GM23338 (cell line): ENCODE data around the gene CD82. TPM values are rescaled to one million over a fixed set of nuclear protein-coding genes. Genes with fewer than 3 reads are reported as not detected.

Experiments used
- ATAC-seq: fragments of 200-7000 bp; cut with Tn5 transposase; 3 replicates; pipeline ENCODE4 v1.9.1; 2020
- DNase-seq: peaks from one replicate; pipeline ENCODE4 v3.0.0-alpha.2; 2015; ENCODE audit warnings: low spot score
- H2AFZ ChIP-seq: fragments of 200-600 bp; sonication (generic); 2 replicates; pipeline ENCODE4 v1.8.0; 2016; ENCODE audit warnings: antibody characterized with exemption, mild to moderate bottlenecking, moderate library complexity
- H3F3A ChIP-seq: fragments of 200-600 bp; sonication (generic); replicated peaks from 2 replicates; pipeline ENCODE4 v1.8.0; 2017; ENCODE audit warnings: antibody characterized with exemption, mixed run types, low read depth
- H3K27ac ChIP-seq: fragments of 200-600 bp; sonication (generic); 2 replicates; pipeline ENCODE4 v1.6.1; 2016; ENCODE audit warnings: low read depth
- H3K27me3 ChIP-seq: fragments of 200-600 bp; sonication (generic); 2 replicates; pipeline ENCODE4 v1.8.0; 2016; ENCODE audit warnings: mild to moderate bottlenecking, mixed run types, moderate library complexity; ENCODE audit not compliant: insufficient read depth
- H3K36me3 ChIP-seq: fragments of 200-600 bp; sonication (generic); 2 replicates; pipeline ENCODE4 v1.8.0; 2016; ENCODE audit warnings: mild to moderate bottlenecking; ENCODE audit not compliant: insufficient read depth
- H3K4me1 ChIP-seq: fragments of 200-600 bp; sonication (generic); 2 replicates; pipeline ENCODE4 v1.8.0; 2016; ENCODE audit warnings: mild to moderate bottlenecking, moderate library complexity; ENCODE audit not compliant: insufficient read depth
- H3K4me2 ChIP-seq: fragments of 200-600 bp; sonication (generic); 2 replicates; pipeline ENCODE4 v1.7.1; 2017; ENCODE audit warnings: mixed run types
- H3K4me3 ChIP-seq: fragments of 200-600 bp; sonication (generic); 2 replicates; pipeline ENCODE4 v1.6.1; 2016; ENCODE audit warnings: mixed run types
- H3K79me2 ChIP-seq: fragments of 200-600 bp; sonication (generic); replicated peaks from 2 replicates; pipeline ENCODE4 v1.8.0; 2017; ENCODE audit warnings: mild to moderate bottlenecking; ENCODE audit not compliant: insufficient read depth
- H3K9me2 ChIP-seq: fragments of 200-600 bp; sonication (generic); 2 replicates; pipeline ENCODE4 v1.8.0; 2017; ENCODE audit not compliant: insufficient read depth
- H4K20me1 ChIP-seq: fragments of 200-600 bp; sonication (generic); replicated peaks from 2 replicates; pipeline ENCODE4 v1.8.0; 2017; ENCODE audit warnings: mild to moderate bottlenecking; ENCODE audit not compliant: insufficient read depth
- H3K27ac Mint-ChIP-seq: 2 replicates; pipeline ENCODE4 v1.8.0; 2020; ENCODE audit warnings: inconsistent platforms, mild to moderate bottlenecking, moderate library complexity, mixed read lengths
- H3K27me3 Mint-ChIP-seq: 3 replicates; pipeline ENCODE4 v1.8.0; 2022; ENCODE audit warnings: low read depth, mild to moderate bottlenecking, moderate library complexity, mixed read lengths, inconsistent platforms; ENCODE audit not compliant: insufficient read depth, poor library complexity
- H3K36me3 Mint-ChIP-seq: 3 replicates; pipeline ENCODE4 v1.8.0; 2021; ENCODE audit warnings: low read depth, mild to moderate bottlenecking, inconsistent platforms, moderate library complexity, mixed read lengths
- H3K4me1 Mint-ChIP-seq: 3 replicates; pipeline ENCODE4 v1.8.0; 2020; ENCODE audit warnings: mild to moderate bottlenecking, inconsistent platforms, mixed read lengths
- H3K4me3 Mint-ChIP-seq: 3 replicates; pipeline ENCODE4 v1.8.0; 2021; ENCODE audit warnings: moderate library complexity, mild to moderate bottlenecking, inconsistent platforms, mixed read lengths
- H3K9me3 Mint-ChIP-seq: 3 replicates; pipeline ENCODE4 v1.8.0; 2020; ENCODE audit warnings: moderate library complexity, mild to moderate bottlenecking, inconsistent platforms, mixed read lengths
- CREB1 ChIP-seq: fragments of 250-450 bp; sonication (Bioruptor Pico); IDR thresholded peaks from 2 replicates; pipeline ENCODE4 v1.5.0; 2020; ENCODE audit warnings: low read depth, mild to moderate bottlenecking, moderate library complexity
- EZH2 ChIP-seq: fragments of 200-600 bp; sonication (generic); IDR thresholded peaks from one replicate; pipeline ENCODE4 v1.8.0; 2017; ENCODE audit warnings: antibody characterized with exemption, mild to moderate bottlenecking, low read depth; ENCODE audit not compliant: unreplicated experiment
- EZH2phosphoT487 ChIP-seq: fragments of 200-600 bp; sonication (generic); IDR thresholded peaks from one replicate; pipeline ENCODE4 v1.8.1; 2018; ENCODE audit warnings: antibody characterized with exemption; ENCODE audit not compliant: unreplicated experiment
- JUNB ChIP-seq: IDR thresholded peaks from one replicate; pipeline ENCODE4 v1.6.1; 2016; ENCODE audit warnings: antibody characterized with exemption; ENCODE audit not compliant: unreplicated experiment
- NANOG ChIP-seq: IDR thresholded peaks from 2 replicates; pipeline ENCODE4 v1.6.1; 2016; ENCODE audit warnings: antibody characterized with exemption, borderline replicate concordance
- POLR2AphosphoS5 ChIP-seq: IDR thresholded peaks from 2 replicates; pipeline ENCODE4 v1.6.1; 2016; ENCODE audit warnings: antibody characterized with exemption, low read depth
- ZNF114 ChIP-seq: fragments of 250-450 bp; sonication (Bioruptor Pico); IDR thresholded peaks from 2 replicates; pipeline ENCODE4 v1.5.0; 2020; ENCODE audit warnings: mild to moderate bottlenecking, moderate library complexity
- ZNF462 ChIP-seq: fragments of 250-450 bp; sonication (Bioruptor Pico); IDR thresholded peaks from 2 replicates; pipeline ENCODE4 v1.5.0; 2020; ENCODE audit warnings: mild to moderate bottlenecking, moderate library complexity
- polyA plus RNA-seq: library from polyadenylated mRNA; unstranded; fragments of >200 nt; fragmentation: Nextera tagmentation; extraction: Ambion mirVana; gene quantifications from 2 replicates; pipeline ENCODE4 v1.2.1, GENCODE V29; 2016
- total RNA-seq: library from RNA; depleted of rRNA; stranded (reverse); fragments of >200 nt; shearing (Covaris generic); gene quantifications from 2 replicates; pipeline ENCODE4 v1.2.3, GENCODE V29; 2014
- TF ChIP-seq, protein P1 (sequence below): IDR thresholded peaks from one replicate; pipeline ENCODE4 v1.6.1; 2018; ENCODE audit warnings: antibody characterized with exemption; ENCODE audit not compliant: unreplicated experiment
- TF ChIP-seq, protein P2 (sequence below): IDR thresholded peaks from 2 replicates; pipeline ENCODE4 v1.6.1; 2016; ENCODE audit warnings: antibody characterized with exemption

CD82 gene
- total and polyA plus RNA-seq, 2 experiments from 2014 or later: 4.4 to 4.9 TPM

DNA sequence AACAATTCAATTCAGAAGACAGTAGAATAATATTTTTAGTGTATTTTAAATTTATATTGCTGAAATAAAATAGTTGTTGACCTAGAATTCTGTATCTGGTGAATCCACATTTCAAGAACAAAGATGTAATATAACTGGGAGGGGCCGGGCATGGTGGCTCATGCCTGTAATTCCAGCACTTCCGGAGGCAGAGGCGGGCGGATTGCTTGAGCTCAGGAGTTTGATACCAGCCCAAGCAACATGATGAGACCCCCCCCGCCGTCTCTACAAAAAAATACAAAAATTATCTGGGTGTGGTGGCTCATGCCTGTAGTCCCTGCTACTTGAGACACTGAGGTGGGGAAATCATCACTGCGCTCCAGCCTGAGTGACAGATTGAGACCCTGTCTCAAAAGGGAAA lies 72.6 kb downstream of the CD82 start:
- H3K4me1 ChIP-seq: peaks cover 17% of the 10 kb centered on the region
- no peaks in the 10 kb centered on the region for H4K20me1 ChIP-seq
- H3F3A ChIP-seq: no peaks in the 10 kb centered on the region
- no peaks in the 10 kb centered on the region for H3K9me2 ChIP-seq
- TF ChIP-seq JUNB (no peak), NANOG (no peak), CREB1 (CRISPR knock-in tag) (no peak), EZH2 (no peak)
- TF ChIP-seq, protein P1, sequence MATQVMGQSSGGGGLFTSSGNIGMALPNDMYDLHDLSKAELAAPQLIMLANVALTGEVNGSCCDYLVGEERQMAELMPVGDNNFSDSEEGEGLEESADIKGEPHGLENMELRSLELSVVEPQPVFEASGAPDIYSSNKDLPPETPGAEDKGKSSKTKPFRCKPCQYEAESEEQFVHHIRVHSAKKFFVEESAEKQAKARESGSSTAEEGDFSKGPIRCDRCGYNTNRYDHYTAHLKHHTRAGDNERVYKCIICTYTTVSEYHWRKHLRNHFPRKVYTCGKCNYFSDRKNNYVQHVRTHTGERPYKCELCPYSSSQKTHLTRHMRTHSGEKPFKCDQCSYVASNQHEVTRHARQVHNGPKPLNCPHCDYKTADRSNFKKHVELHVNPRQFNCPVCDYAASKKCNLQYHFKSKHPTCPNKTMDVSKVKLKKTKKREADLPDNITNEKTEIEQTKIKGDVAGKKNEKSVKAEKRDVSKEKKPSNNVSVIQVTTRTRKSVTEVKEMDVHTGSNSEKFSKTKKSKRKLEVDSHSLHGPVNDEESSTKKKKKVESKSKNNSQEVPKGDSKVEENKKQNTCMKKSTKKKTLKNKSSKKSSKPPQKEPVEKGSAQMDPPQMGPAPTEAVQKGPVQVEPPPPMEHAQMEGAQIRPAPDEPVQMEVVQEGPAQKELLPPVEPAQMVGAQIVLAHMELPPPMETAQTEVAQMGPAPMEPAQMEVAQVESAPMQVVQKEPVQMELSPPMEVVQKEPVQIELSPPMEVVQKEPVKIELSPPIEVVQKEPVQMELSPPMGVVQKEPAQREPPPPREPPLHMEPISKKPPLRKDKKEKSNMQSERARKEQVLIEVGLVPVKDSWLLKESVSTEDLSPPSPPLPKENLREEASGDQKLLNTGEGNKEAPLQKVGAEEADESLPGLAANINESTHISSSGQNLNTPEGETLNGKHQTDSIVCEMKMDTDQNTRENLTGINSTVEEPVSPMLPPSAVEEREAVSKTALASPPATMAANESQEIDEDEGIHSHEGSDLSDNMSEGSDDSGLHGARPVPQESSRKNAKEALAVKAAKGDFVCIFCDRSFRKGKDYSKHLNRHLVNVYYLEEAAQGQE: no peak
- TF ChIP-seq, protein P2, sequence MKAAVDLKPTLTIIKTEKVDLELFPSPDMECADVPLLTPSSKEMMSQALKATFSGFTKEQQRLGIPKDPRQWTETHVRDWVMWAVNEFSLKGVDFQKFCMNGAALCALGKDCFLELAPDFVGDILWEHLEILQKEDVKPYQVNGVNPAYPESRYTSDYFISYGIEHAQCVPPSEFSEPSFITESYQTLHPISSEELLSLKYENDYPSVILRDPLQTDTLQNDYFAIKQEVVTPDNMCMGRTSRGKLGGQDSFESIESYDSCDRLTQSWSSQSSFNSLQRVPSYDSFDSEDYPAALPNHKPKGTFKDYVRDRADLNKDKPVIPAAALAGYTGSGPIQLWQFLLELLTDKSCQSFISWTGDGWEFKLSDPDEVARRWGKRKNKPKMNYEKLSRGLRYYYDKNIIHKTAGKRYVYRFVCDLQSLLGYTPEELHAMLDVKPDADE: no peak
- no peaks in the 10 kb centered on the region for H3K36me3 ChIP-seq
- Mint-ChIP-seq H3K27ac (no peak overlapping the region), H3K36me3 (peaks cover 8% of the 10 kb centered on the region; the same call in 2 of the 3 replicates), H3K4me1 (peaks cover 17% of the 10 kb centered on the region), H3K9me3 (peaks cover 9% of the 10 kb centered on the region), H3K4me3 (no peak overlapping the region), H3K27me3 (peaks cover 3% of the 10 kb centered on the region)
- H3K27me3 ChIP-seq: no peaks in the 10 kb centered on the region
- no peak overlapping the region for H2AFZ ChIP-seq
- DNase-seq (no peak), ATAC-seq (no peak)
- H3K4me3 ChIP-seq: no peak overlapping the region
- no peak overlapping the region for H3K4me2 ChIP-seq
- H3K79me2 ChIP-seq: no peaks in the 10 kb centered on the region
- no peak overlapping the region for H3K27ac ChIP-seq

DNA sequence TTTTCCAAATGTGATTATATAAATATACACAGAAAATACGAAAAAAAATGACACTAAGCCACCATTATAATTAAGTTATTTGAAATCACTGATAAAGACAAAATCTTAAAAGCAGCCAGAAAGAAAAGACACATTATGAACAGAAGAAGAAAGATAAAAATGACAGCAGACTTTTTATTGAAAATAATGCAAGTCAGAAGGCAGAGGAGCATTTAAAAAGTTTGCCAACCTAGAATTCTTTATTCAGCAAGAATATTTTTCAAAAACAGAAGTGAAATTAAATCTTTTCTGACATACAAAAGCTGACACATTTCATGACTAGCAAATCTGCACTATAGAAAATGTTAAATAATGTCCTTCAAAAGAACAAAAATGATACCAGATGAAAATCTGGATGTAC lies 77.8 kb downstream of the CD82 start:
- Histone ChIP-seq H3K36me3 (no peaks in the 10 kb centered on the region), H4K20me1 (no peaks in the 10 kb centered on the region), H3K4me1 (no peaks in the 10 kb centered on the region), H3K4me3 (no peak overlapping the region), H3K79me2 (no peaks in the 10 kb centered on the region), H3K4me2 (no peak overlapping the region), H3F3A (no peaks in the 10 kb centered on the region), H3K9me2 (no peaks in the 10 kb centered on the region), H3K27me3 (no peaks in the 10 kb centered on the region), H3K27ac (no peak overlapping the region), H2AFZ (no peak overlapping the region)
- H3K4me1 Mint-ChIP-seq: no peaks in the 10 kb centered on the region
- ATAC-seq: no peak
- no peaks in the 10 kb centered on the region for H3K27me3 Mint-ChIP-seq
- H3K27ac Mint-ChIP-seq: no peak overlapping the region
- DNase-seq: no peak
- H3K4me3 Mint-ChIP-seq: no peak overlapping the region
- H3K36me3 Mint-ChIP-seq: peaks cover 10% of the 10 kb centered on the region; the same call in 2 of the 3 replicates
- peaks cover 20% of the 10 kb centered on the region for H3K9me3 Mint-ChIP-seq
- TF ChIP-seq, protein P2: no peak
- TF ChIP-seq ZNF114 (CRISPR knock-in tag): no peak
- TF ChIP-seq ZNF462 (CRISPR knock-in tag): no peak
- no peak for TF ChIP-seq EZH2phosphoT487
- TF ChIP-seq NANOG: no peak
- TF ChIP-seq POLR2AphosphoS5: no peak
